Measurements from ENCODE around the gene ANKS3.
A peak's percentile ranks its signal among the peaks of the same experiment; 100 is the strongest.

Gene ANKS3

GRCh38 chr16:4681471-4682083 is 52.5 kb downstream of the ANKS3 start:
- peaks cover 89% of the 10 kb centered on the region for H3K36me3 ChIP-seq

GRCh38 chr16:4680673-4681470 is 53.2 kb downstream of the ANKS3 start:
- H3K4me1 ChIP-seq (ENCODE audit: control insufficient read depth in 1 of 2, insufficient read depth in 1 of 2, low read depth in 1 of 2, low read length in 1 of 2) = peaks cover 29 to 32% of the 10 kb centered on the region in 2 experiments
- no peaks in the 10 kb centered on the region for H3K27me3 ChIP-seq
- no peak for TF ChIP-seq CTCF (IDR thresholded peaks at IDR 0.05)
- H3K27ac ChIP-seq = peak overlapping the region; percentile 95
- no peaks in the 10 kb centered on the region for H3K9me3 ChIP-seq
- peak overlapping the region; percentile 69 to 71 for H3K4me3 ChIP-seq (ENCODE audit: low read depth in 1 of 2, low read length in 1 of 2)
- H3K36me3 ChIP-seq = peaks cover 89% of the 10 kb centered on the region

More at GRCh38 chr16:4681471-4682083, 52.5 kb downstream of the ANKS3 start:
- Histone ChIP-seq H3K27ac (peak overlapping the region; percentile 95), H3K9me3 (no peaks in the 10 kb centered on the region), H3K27me3 (no peaks in the 10 kb centered on the region), H3K4me3 (ENCODE audit: low read depth in 1 of 2, low read length in 1 of 2) (no peak overlapping the region), H3K4me1 (ENCODE audit: control insufficient read depth in 1 of 2, insufficient read depth in 1 of 2, low read depth in 1 of 2, low read length in 1 of 2) (peaks cover 29 to 32% of the 10 kb centered on the region in 2 experiments)
- TF ChIP-seq CTCF (IDR thresholded peaks at IDR 0.05) = no peak

- Histone ChIP-seq H3K27me3 (no peaks in the 10 kb centered on the region), H3K36me3 (peaks cover 89% of the 10 kb centered on the region), H3K27ac (peak overlapping the region; percentile 95), H3K4me3 (ENCODE audit: low read depth in 1 of 2, low read length in 1 of 2) (peak overlapping the region; percentile 69 to 71), H3K4me1 (ENCODE audit: control insufficient read depth in 1 of 2, insufficient read depth in 1 of 2, low read depth in 1 of 2, low read length in 1 of 2) (peaks cover 29 to 32% of the 10 kb centered on the region in 2 experiments), H3K9me3 (no peaks in the 10 kb centered on the region)
- peak; percentile 17 for TF ChIP-seq CTCF (IDR thresholded peaks at IDR 0.05)
These were observed 54.0 kb downstream of the ANKS3 start for GRCh38 chr16:4679850-4680636.

- peaks cover 85% of the 10 kb centered on the region for H3K36me3 ChIP-seq
- no peaks in the 10 kb centered on the region for H3K9me3 ChIP-seq
- H3K4me3 ChIP-seq (ENCODE audit: low read depth in 1 of 2, low read length in 1 of 2) = peak overlapping the region; percentile 69 to 71
- no peaks in the 10 kb centered on the region for H3K27me3 ChIP-seq
- H3K4me1 ChIP-seq (ENCODE audit: control insufficient read depth in 1 of 2, insufficient read depth in 1 of 2, low read depth in 1 of 2, low read length in 1 of 2) = peaks cover 29 to 32% of the 10 kb centered on the region in 2 experiments
- H3K27ac ChIP-seq = peak overlapping the region; percentile 95
- no peak for TF ChIP-seq CTCF (IDR thresholded peaks at IDR 0.05)
These were observed 54.8 kb downstream of the ANKS3 start for GRCh38 chr16:4679156-4679849.

- Histone ChIP-seq H3K27me3 (no peaks in the 10 kb centered on the region), H3K9me3 (no peaks in the 10 kb centered on the region), H3K27ac (peak overlapping the region; percentile 95), H3K4me1 (ENCODE audit: control insufficient read depth in 1 of 2, insufficient read depth in 1 of 2, low read depth in 1 of 2, low read length in 1 of 2) (peaks cover 29 to 32% of the 10 kb centered on the region in 2 experiments), H3K4me3 (ENCODE audit: low read depth in 1 of 2, low read length in 1 of 2) (no peak overlapping the region), H3K36me3 (peaks cover 85% of the 10 kb centered on the region)
- TF ChIP-seq CTCF (IDR thresholded peaks at IDR 0.05) = no peak
These were observed 55.5 kb downstream of the ANKS3 start for GRCh38 chr16:4678596-4678995.
